Thyroid gland (tissue), 4 donors: ENCODE data around the gene NLRP1.

Source experiments
- CTCF ChIP-seq, 6 experiments: fragments of 200-600 bp in 3 of 6; fragments of 450-650 bp in 3 of 6; sonication (generic) in 3 of 6; IDR thresholded peaks; one replicate each; pipeline ENCODE4 v1.5.1; 2016 to 2019; ENCODE audit warnings: antibody characterized with exemption in 6 of 6, mild to moderate bottlenecking in 2 of 6, inconsistent platforms in 1 of 6, moderate library complexity in 1 of 6
- POLR2A ChIP-seq, 2 donors: fragments of 450-650 bp; IDR thresholded peaks; one replicate each; pipeline ENCODE4 v1.6.1; 2017; ENCODE audit warnings: antibody characterized with exemption in 2 of 2, mild to moderate bottlenecking in 2 of 2, moderate library complexity in 1 of 2

- TF ChIP-seq POLR2A (IDR thresholded peaks at IDR 0.05) (no peak), CTCF (IDR thresholded peaks at IDR 0.05) (no peak)
Measured at GRCh38 chr17:5532581-5532980, 51.7 kb downstream of the NLRP1 start.
